HepG2 (cell line): ENCODE measurements around the gene OR6S1. TPM values are rescaled to one million over a fixed set of nuclear protein-coding genes. Genes with fewer than 3 reads are reported as not detected.

Experiments used
- ATAC-seq: fragments of 200-7000 bp; cut with Tn5 transposase; 3 replicates; pipeline ENCODE4 v1.9.1; 2020; ENCODE audit warnings: mild to moderate bottlenecking, moderate library complexity
- BruUV-seq: library from RNA; stranded (reverse); fragments of 400-500 nt; replicated peaks from 2 replicates; lab custom pipeline; 2021; lab: Mats Ljungman, UMichigan
- CTCF ChIA-PET: fragments of 300-600 bp; formaldehyde crosslinking; extraction: SDS; loops from one replicate; lab custom pipeline; 2021; ENCODE audit warnings: low total read pairs, inconsistent platforms, low intra/inter-chr PET ratio; lab: Yijun Ruan, JAX
- POLR2A ChIA-PET: fragments of 350-600 bp; sonication (Branson Sonifier 250); formaldehyde crosslinking; loops from one replicate; lab custom pipeline; 2020; ENCODE audit warnings: antibody characterized with exemption, inconsistent platforms; lab: Yijun Ruan, JAX
- DNase-seq: peaks from one replicate; pipeline ENCODE4 v3.0.0-alpha.2; 2015; ENCODE audit warnings: low spot score
- FAIRE-seq: peaks from 3 replicates; lab custom pipeline; 2011; peaks lifted over from hg19 to GRCh38; lab: Jason Lieb, UNC
- H2AFZ ChIP-seq: one replicate; pipeline ENCODE4 v1.6.1; 2011; ENCODE audit warnings: low read length, inconsistent platforms
- H3K27ac ChIP-seq: fragments of 300-600 bp; 3 replicates; pipeline ENCODE4 v1.8.0; 2011; ENCODE audit warnings: mixed run types, mild to moderate bottlenecking, mixed read lengths, low read length, inconsistent platforms; ENCODE audit not compliant: insufficient read depth; ENCODE audit errors: extremely low read length
- H3K27me3 ChIP-seq, 2 experiments: fragments of 200-600 bp in 1 of 2; 2 replicates in 1 of 2; 3 replicates in 1 of 2; pipeline versions ENCODE4 v1.6.0 to v1.8.0; 2011; ENCODE audit warnings: low read length in 2 of 2, mild to moderate bottlenecking in 2 of 2, moderate library complexity in 2 of 2, inconsistent platforms in 1 of 2; ENCODE audit not compliant: insufficient read depth in 2 of 2, control insufficient read depth in 1 of 2
- H3K36me3 ChIP-seq, 2 experiments: fragments of 200-600 bp in 1 of 2; replicated peaks in 1 of 2; 2 replicates in 1 of 2; 3 replicates in 1 of 2; pipeline versions ENCODE4 v1.5.1 to v1.8.0; 2011; ENCODE audit warnings: low read length in 2 of 2, inconsistent platforms in 1 of 2; ENCODE audit not compliant: insufficient read depth in 2 of 2, control insufficient read depth in 1 of 2
- H3K4me1 ChIP-seq: 2 replicates; pipeline ENCODE4 v1.5.1; 2012; ENCODE audit warnings: low read length, inconsistent platforms; ENCODE audit not compliant: insufficient read depth
- H3K4me2 ChIP-seq: 2 replicates; pipeline ENCODE4 v1.6.0; 2011; ENCODE audit warnings: low read depth, low read length, inconsistent platforms
- H3K4me3 ChIP-seq, 3 experiments: fragments of 200-600 bp in 1 of 3; sonication (generic), shearing (Covaris generic) in 1 of 3; replicated peaks in 1 of 3; 2 replicates each; pipeline ENCODE4 v1.5.1; 2011 to 2016; ENCODE audit warnings: low read length in 3 of 3, inconsistent platforms in 2 of 3, low read depth in 2 of 3, mild to moderate bottlenecking in 2 of 3, control low read depth in 1 of 3, mixed read lengths in 1 of 3; ENCODE audit not compliant: insufficient read depth in 1 of 3
- H3K79me2 ChIP-seq: one replicate; pipeline ENCODE4 v1.6.1; 2011; ENCODE audit warnings: low read length, inconsistent platforms; ENCODE audit not compliant: insufficient read depth
- H3K9ac ChIP-seq: 2 replicates; pipeline ENCODE4 v1.6.0; 2011; ENCODE audit warnings: mild to moderate bottlenecking, low read depth, low read length, inconsistent platforms; ENCODE audit not compliant: insufficient read depth
- H3K9me3 ChIP-seq: 2 replicates; pipeline ENCODE4 v1.5.1; 2012; ENCODE audit warnings: mild to moderate bottlenecking, low read length
- H4K20me1 ChIP-seq: 2 replicates; pipeline ENCODE4 v1.6.0; 2011; ENCODE audit warnings: inconsistent platforms, mild to moderate bottlenecking, low read length, moderate library complexity; ENCODE audit not compliant: insufficient read depth
- ADNP ChIP-seq: sonication (generic); formaldehyde crosslinking; IDR thresholded peaks from 2 replicates; pipeline ENCODE4 v1.4.0; 2020; ENCODE audit warnings: missing genetic modification reagents
- MEIS1 ChIP-seq: sonication (generic); formaldehyde crosslinking; IDR thresholded peaks from 2 replicates; pipeline ENCODE4 v1.9.0; 2021; ENCODE audit warnings: mild to moderate bottlenecking, missing genetic modification reagents, moderate library complexity, borderline replicate concordance
- SALL2 ChIP-seq: sonication (generic); formaldehyde crosslinking; IDR thresholded peaks from 2 replicates; pipeline ENCODE4 v1.8.1; 2023; ENCODE audit warnings: mild to moderate bottlenecking, missing genetic modification reagents, inconsistent platforms
- TFAP4 ChIP-seq: sonication (generic); IDR thresholded peaks from 2 replicates; pipeline ENCODE4 v1.6.1; 2016; ENCODE audit warnings: low read depth, borderline replicate concordance
- ZBTB40 ChIP-seq, 2 experiments: fragments of 450-650 bp in 1 of 2; sonication (generic) in 1 of 2; formaldehyde crosslinking in 1 of 2; IDR thresholded peaks; 2 replicates each; pipeline versions ENCODE4 v1.6.1 to v1.8.0; 2016 to 2022; ENCODE audit warnings: antibody characterized with exemption in 1 of 2, mild to moderate bottlenecking in 1 of 2, missing genetic modification reagents in 1 of 2
- ZNF234 ChIP-seq: sonication (generic); formaldehyde crosslinking; conservative IDR thresholded peaks from 2 replicates; pipeline ENCODE4 v1.5.1; 2020; ENCODE audit warnings: mild to moderate bottlenecking, missing genetic modification reagents
- ZNF282 ChIP-seq: fragments of 450-650 bp; IDR thresholded peaks from 2 replicates; pipeline ENCODE4 v1.6.1; 2018; ENCODE audit not compliant: partially characterized antibody
- ZNF484 ChIP-seq: sonication (generic); formaldehyde crosslinking; IDR thresholded peaks from 2 replicates; pipeline ENCODE4 v1.5.1; 2020; ENCODE audit warnings: mild to moderate bottlenecking, low read depth, missing genetic modification reagents, borderline replicate concordance
- ZNF549 ChIP-seq: sonication (generic); formaldehyde crosslinking; IDR thresholded peaks from 2 replicates; pipeline ENCODE4 v1.5.0; 2020; ENCODE audit warnings: missing genetic modification reagents
- ZNF577 ChIP-seq: sonication (generic); formaldehyde crosslinking; IDR thresholded peaks from 2 replicates; pipeline ENCODE4 v1.4.0; 2020; ENCODE audit warnings: mild to moderate bottlenecking, low read depth, missing genetic modification reagents, borderline replicate concordance
- ZNF703 ChIP-seq: sonication (generic); formaldehyde crosslinking; IDR thresholded peaks from 2 replicates; pipeline ENCODE4 v1.5.1; 2020; ENCODE audit warnings: missing genetic modification reagents, mild to moderate bottlenecking, moderate library complexity, borderline replicate concordance
- WGBS: methylation state at CpG from one replicate; pipeline ENCODE4 v1.1.6; 2017; ENCODE audit warnings: low lambda C conversion rate; 5-methylcytosine and 5-hydroxymethylcytosine counted together
- in situ Hi-C: cut with HindIII; loops from 2 replicates; pipeline ENCODE4 v1.10.0; 2017; ENCODE audit warnings: low pct_unique_long_range_greater_than_20kb; ENCODE audit not compliant: extremely low pct_ligation_motif_present
- intact Hi-C: fragments of 100-400 bp; cut with micrococcal nuclease; formaldehyde crosslinking; loops from one replicate; pipeline ENCODE4 v1.10.0; 2022; ENCODE audit not compliant: unreplicated experiment
- polyA plus RNA-seq, 8 experiments: library from polyadenylated mRNA; depleted of rRNA in 3 of 8; stranded (reverse) in 7 of 8; unstranded in 1 of 8; fragments of >200 nt; fragmentation: Illumina TruSeq in 4 of 8; extraction: Trizol in 4 of 8; gene quantifications; 2 replicates each; pipeline versions ENCODE4 v1.2.1 to v1.2.3, GENCODE V29; 2011 to 2016; ENCODE audit warnings: low read depth in 4 of 8, missing spikeins in 1 of 8, mixed read lengths in 1 of 8; ENCODE audit not compliant: insufficient read depth in 1 of 8
- total RNA-seq, 5 experiments: library from RNA; depleted of rRNA; stranded (reverse); fragments of >200 nt; fragmentation: Illumina TruSeq; extraction: Trizol; gene quantifications; 2 replicates each; pipeline ENCODE4 v1.2.3, GENCODE V29; 2016; ENCODE audit warnings: low read depth in 1 of 5

The OR6S1 gene
- total and polyA plus RNA-seq, 2 of the 13 experiments (the other 11 are each of a cell fraction or from before 2014, with no cell fraction given): 0.09 TPM; not detected in 1

- H4K20me1 ChIP-seq: no peaks in the 10 kb centered on the region
- H3K4me1 ChIP-seq: peaks cover 31% of the 10 kb centered on the region
- intact Hi-C loops: no loop called here
- in situ Hi-C loops: no loop called here
- no peaks in the 10 kb centered on the region for H3K9me3 ChIP-seq
- DNase-seq (peak; percentile 32), FAIRE-seq (no peak), ATAC-seq (peak; percentile 22)
- H2AFZ ChIP-seq: no peak overlapping the region
- CTCF ChIA-PET: no interaction called here
- no peaks in the 10 kb centered on the region for H3K36me3 ChIP-seq
- no peaks in the 10 kb centered on the region for H3K79me2 ChIP-seq
- POLR2A ChIA-PET: interaction anchor here (0.9 kb wide), 1 partner anchor 34 kb away, joined by 3 read pairs; no protein-coding TSS in a partner anchor
- BruUV-seq: no TSS peak
- H3K27ac ChIP-seq: no peak overlapping the region
- peak overlapping the region in 2 of 3 experiments; percentile 25 to 44; a peak in 2 of 6 replicates for H3K4me3 ChIP-seq
- 47% methylated on average over 39 of the region's 39 CpGs for WGBS
- H3K9ac ChIP-seq: no peak overlapping the region
- peak overlapping the region; percentile 59 for H3K4me2 ChIP-seq
- peaks cover 0 to 23% of the 10 kb centered on the region in 2 experiments; a peak in 3 of 5 replicates for H3K27me3 ChIP-seq
- no peak for TF ChIP-seq ZNF577 (CRISPR knock-in tag)
- no peak for TF ChIP-seq MEIS1 (CRISPR knock-in tag)
- TF ChIP-seq ZNF484 (CRISPR knock-in tag): no peak
- TF ChIP-seq ZNF549 (CRISPR knock-in tag): no peak
- peak; percentile 66; the same call in 1 of the 2 replicates for TF ChIP-seq ADNP
- no peak for TF ChIP-seq ZBTB40 (IDR thresholded peaks at IDR 0.05)
- no peak for TF ChIP-seq ZBTB40 (CRISPR knock-in tag; IDR thresholded peaks at IDR 0.05)
- no peak for TF ChIP-seq ZNF703 (CRISPR knock-in tag)
- no peak for TF ChIP-seq ZNF282
- TF ChIP-seq TFAP4: 0 out of 2 replicates have a peak, but pooled peaks have one; percentile 14
- TF ChIP-seq ZNF234 (CRISPR knock-in tag): no peak
- no peak for TF ChIP-seq SALL2 (CRISPR knock-in tag)
These were observed 11.8 kb upstream of the OR6S1 start for GRCh38 chr14:20652996-20653975.
